Ecto neural progenitor cell (in vitro differentiated cells): ENCODE results near the gene USP16.

Experiments
- DNase-seq: peaks from one replicate; pipeline ENCODE4 v3.0.0-alpha.2; 2018; ENCODE audit warnings: low spot score

USP16 gene

GRCh38 chr21:29083306-29083705 lies 58.8 kb downstream of the USP16 start:
- DNase-seq: no peak

GRCh38 chr21:29084372-29084771 lies 59.9 kb downstream of the USP16 start:
- DNase-seq: no peak

GRCh38 chr21:29085106-29085752 lies 60.8 kb downstream of the USP16 start:
- DNase-seq: no peak

- no peak for DNase-seq
These were observed 66.6 kb downstream of the USP16 start for GRCh38 chr21:29091033-29091432.

- no peak for DNase-seq
These were observed 67.9 kb downstream of the USP16 start for GRCh38 chr21:29092102-29092959.

GRCh38 chr21:29096218-29097015 lies 71.9 kb downstream of the USP16 start:
- no peak for DNase-seq

- DNase-seq: no peak
These were observed 73.7 kb downstream of the USP16 start for GRCh38 chr21:29098156-29098555.

GRCh38 chr21:29102791-29103257 lies 78.4 kb downstream of the USP16 start:
- no peak for DNase-seq
